NOMO-1 treated with dmso at 0.1 percent for 144 hours (cell line): ENCODE results near the gene RAET1G.
"Not testable (repeated sequence)": the region's sequence is repeated elsewhere in the genome, so short reads cannot be mapped to it uniquely, and the experiment has no call there.

ENCODE experiments used
- DNase-seq: peaks from one replicate; lab custom pipeline; 2025; ENCODE audit not compliant: unreplicated experiment; lab: John Stamatoyannopoulos, UW

RAET1G gene

DNA sequence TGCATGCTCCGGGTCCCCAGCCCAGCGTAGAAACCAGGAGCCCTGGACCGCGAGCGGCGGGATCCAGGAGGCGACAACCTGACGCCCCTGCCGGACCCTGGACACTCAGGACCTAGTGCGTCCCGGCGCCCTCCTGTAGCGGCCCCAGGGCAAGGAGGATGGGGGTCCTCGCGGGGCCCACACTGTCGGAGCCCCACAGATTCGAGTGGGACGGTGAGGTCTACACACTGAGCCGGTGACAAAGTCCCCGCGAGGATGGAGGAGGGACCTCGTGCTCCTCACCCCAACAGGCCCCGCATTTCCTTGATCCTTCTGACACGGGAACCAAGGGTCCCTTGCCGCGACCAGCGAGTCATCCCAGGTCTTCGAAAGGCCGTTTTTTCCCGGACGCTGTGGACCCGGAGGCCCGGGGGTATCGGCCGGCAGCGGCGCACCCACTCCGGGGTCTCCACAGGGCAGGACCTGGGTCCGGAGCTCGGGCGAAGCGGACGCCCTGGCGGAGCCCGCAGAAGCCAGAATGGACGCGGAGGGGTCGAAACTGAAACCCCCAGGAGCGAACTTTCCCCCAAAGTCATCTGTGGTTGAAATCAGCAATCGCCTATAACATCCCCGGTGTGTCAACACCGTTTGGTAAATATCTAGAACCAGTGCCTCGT is 31.5 kb upstream of the RAET1G start:
- not testable (repeated sequence) for DNase-seq

DNA sequence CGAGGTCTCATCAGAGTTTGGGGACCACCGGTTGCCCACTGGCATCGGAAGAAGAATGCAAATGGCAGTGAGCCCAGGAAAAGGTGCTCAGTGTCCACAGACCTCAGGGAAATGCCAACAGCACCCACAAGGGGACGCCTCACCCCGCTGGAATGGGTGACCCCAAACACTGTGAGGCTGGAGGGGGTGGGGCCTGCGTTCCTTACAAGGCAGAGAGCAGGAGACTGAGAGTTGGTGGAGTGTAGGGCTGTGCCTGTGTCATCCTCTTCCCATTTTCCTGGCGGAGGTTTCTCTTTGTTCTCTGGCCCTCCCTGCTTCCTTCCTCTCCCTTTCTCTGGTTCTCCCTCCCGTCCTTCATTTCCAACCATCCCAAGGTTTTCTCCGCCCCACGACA is 31.0 kb upstream of the RAET1G start:
- DNase-seq, result not testable (repeated sequence)

DNA sequence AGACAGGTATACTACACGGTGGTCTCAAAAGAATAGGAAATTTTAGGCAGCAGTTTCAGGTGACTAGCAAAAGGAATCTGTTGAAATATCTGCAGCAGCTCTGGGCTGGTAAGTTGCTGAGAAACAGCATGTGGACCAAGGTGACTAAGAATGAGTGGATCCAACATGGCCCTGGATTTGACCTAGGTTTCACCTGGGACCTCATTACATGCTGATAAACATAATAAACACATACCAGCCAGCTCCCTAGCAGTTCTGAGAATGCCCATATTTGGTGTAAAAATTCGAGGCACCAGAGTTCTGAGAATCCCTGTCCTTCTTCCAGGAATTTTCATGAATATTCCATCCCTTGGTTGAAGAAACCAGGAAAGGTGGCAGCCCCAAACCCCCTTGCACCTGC is 30.5 kb upstream of the RAET1G start:
- not testable (repeated sequence) for DNase-seq

DNA sequence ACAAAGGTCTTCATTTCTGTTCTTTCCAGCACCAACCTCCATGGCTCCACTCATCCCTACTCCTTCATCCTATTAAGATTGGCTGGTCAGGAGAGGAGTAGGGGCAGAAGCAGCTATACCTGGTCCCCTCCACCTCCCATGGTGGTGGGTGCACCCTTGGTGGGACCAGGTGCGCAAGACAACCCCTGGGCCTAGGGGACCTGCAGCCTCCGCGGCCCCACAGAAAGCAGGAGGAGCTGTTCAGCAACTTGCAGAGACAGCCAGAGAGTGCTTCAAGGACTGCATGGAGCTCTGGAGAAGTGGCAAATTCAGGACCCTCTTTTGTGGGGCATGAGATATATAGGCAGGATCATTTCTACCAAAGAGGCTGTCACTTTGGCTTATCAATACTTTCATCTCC is 28.7 kb upstream of the RAET1G start:
- DNase-seq, result no peak

DNA sequence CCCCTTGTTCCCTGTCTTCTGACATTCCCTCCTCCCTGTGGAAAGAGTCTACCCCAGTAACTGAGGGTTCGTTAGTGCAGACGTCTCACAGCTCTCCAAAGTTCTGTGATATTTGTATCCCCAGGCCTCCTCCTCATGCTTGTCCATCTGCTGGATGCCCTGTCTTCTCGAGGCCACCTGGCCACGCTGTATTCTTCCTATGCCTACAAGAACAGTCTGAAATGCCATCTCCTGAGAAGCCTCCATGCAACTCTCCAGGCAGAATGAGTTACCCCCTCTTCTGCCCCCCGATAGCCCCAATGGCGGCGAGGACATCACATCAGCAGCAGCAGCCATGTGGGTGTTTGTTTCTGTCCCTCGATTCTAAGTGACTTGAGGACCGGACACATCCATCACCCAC is 28.2 kb upstream of the RAET1G start:
- no peak for DNase-seq

DNA sequence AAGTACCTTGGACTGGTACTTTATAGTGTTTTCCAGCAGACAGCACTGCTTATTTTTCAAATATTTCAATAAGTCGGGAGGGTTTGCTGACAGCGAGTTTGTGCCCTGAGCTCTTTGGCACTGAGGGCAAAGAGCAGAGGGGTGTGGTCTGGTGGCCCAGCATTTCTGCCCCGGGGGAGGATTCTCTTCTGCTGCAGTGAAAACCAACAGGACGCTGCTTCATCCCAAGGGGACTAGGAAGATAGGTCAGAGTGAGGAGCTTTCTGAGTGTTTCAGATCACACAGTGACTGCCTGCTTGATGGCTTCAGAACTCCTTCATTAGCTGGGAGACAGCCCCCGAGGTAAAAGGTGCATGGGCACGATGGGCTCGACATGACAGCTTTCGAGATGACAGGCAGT is 27.5 kb upstream of the RAET1G start:
- no peak for DNase-seq

DNA sequence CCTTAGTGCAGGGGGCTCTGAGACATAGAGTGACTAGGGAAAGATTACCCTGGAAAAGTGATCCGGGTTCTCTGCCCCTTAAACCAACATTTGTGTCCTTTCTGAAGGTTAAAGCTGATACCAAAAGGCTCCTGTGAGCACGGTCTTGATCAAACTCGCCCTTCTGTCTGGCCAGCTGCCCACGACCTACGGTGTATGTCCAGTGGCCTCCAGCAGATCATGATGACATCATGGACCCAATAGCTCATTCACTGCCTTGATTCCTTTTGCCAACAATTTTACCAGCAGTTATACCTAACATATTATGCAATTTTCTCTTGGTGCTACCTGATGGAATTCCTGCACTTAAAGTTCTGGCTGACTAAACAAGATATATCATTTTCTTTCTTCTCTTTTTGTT is 25.7 kb upstream of the RAET1G start:
- no peak for DNase-seq

DNA sequence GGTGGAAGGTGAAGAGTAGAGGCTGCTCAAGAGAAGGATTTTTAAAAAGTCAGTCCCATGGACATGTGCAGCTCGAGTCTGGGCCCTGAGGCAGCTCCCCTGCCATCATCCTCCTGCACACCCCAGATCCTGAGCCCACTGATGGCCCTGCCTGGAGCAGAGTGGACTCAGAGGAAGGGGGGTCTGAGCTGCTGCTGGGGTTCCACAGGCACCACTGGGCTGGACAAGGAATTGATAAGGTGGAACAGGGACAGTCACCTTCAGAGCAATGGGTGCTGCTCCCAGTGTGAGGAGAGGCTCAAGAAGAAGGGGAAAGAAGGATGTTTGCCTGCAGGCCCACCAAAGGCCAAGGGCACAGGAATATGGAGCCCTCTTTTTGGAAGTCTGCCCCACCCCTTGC is 25.1 kb upstream of the RAET1G start:
- no peak for DNase-seq

DNA sequence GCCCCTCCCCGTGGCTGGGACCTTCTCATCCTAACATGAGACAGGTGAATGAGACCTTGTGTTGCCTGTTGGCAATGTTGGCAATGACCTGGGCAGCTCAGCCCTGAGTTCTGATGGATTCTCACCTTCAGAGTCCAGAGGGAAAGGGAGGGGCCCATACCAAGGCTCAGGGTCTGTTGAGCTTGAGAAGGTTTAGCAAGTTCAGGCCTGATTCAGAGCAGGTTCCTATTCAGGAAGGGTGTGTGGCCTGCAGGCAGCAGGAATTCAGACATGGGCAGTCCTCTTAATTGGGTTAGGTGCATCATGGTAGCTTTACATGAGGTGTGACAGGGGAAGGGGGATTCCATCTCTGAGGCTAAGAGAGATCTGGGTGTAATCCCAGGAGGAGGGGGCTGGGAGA is 24.6 kb upstream of the RAET1G start:
- DNase-seq, result not testable (repeated sequence)

DNA sequence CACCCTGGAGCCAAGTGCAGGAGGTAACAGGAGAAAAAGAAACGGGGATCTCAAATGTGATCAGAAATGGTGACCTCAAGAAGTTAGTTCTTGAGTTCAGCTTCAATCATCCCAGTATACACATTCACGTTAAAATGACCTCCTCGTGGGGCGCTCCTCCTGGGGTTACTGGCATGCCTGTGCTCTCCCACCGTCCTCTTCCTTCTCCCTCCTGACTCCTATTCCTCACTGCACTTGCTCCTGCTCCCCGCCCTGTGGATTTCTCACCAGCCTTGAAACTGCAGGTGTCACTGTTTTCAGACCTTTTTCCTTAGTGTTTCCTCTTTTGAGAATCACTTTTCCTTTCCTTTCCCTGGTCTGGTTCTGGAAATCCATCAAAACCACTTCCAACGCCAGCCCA is 23.7 kb upstream of the RAET1G start:
- DNase-seq, result not testable (repeated sequence)

DNA sequence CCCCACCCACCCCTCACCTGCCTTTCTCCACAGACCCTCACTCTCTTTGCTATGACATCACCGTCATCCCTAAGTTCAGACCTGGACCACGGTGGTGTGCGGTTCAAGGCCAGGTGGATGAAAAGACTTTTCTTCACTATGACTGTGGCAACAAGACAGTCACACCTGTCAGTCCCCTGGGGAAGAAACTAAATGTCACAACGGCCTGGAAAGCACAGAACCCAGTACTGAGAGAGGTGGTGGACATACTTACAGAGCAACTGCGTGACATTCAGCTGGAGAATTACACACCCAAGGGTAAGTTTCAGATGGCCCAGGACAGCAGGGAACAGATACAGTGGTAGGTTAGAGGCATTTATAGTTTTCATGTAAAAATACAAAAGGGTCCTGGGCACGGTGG is 22.4 kb upstream of the RAET1G start:
- DNase-seq, result not testable (repeated sequence)

DNA sequence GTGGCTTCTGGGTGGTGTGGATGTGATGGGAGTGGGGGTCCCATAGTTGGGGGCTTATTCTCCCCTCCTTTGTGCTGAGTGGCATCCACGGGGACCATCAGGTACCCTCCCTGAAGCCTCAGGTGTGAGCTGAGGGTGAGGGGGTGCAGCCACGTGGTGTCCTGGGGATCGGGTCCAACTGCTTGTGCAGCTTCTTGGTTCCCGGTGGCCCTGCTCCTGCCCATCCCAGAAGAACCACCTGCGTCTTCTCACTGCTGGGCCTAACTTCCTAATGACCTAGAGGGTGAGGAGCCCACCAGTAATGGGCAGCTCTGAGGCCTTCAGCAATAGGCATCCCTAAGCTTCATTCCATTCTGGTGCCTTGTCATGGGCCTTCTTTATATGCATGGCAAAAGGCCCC is 20.4 kb upstream of the RAET1G start:
- DNase-seq, result not testable (repeated sequence)

DNA sequence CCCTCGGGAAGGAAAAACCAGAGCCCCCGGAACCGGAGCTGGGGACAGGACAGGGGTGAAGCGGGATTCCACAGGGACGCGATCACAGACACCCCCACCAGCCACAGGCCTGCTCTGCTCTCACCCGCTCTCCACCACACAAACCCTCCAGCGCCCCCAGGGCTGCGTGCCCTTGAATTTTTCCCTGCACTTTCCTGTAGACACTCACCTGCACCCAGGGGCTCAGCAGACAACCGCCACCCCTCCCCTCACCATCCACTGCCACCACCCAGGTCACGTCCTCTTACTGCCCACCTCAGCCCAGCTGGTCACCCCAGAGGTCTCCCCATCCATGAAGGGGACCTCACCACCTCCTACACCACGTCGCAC is 19.5 kb upstream of the RAET1G start:
- no peak for DNase-seq

DNA sequence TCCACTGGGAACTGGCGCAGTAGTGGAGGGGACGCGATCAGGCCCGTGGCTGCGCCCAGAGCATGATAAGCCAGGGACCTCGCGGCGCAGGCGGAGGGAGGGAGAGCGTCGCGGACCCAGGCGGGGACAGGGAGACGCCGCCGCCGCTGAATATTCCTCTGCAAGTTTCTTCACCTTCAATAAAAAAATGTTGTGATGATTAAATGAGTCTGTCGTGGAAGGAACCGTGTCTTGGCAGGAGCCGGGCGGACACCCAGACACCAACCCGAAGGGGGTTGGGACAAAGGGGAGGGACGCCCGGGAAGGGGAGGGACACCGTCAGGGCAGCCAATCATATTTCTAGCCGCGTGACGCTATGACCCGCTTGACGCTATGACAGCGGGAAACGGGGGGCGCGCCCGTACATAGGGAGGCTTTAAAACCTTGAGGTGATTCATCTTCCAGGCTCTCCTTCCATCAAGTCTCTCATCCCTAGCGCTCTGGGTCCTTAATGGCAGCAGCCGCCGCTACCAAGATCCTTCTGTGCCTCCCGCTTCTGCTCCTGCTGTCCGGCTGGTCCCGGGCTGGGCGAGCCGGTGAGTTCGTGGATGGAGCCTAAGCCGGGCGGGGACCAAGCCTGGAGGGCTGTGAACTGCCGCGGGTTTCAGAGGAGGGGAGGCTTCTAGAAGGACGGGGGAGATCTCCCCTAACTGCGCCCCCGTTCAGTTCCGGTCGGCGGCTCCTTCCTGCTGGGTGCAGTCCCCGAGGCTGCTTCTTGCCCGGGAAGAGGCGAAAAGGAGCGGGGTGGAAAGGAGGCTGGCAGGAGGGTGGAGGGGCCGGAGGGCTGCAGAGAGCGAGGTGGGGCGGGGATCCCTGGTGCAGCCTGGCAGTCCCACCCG is 18.9 kb upstream of the RAET1G start, which contains the start of gene ULBP2:
ULBP2 (plus strand) TSS at position 432 of the 878 bp plus-strand sequence; CDS start at position 491, 59 bp downstream.
- peak; percentile 80 for DNase-seq

DNA sequence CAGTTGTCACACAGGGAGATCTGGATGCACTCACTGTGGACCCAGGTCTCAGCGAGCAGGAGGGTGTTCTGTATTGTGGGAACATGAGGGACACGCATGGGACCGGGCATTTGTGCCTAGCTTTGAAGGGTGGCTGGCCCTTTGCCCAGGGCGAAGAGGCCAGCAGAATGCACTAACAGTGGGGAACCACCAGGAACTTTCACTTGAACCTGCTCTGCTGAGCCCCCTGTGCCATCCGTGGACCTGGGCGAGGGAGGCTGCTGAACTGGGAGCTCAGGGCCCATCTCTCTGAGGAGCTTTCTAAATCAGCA is 17.7 kb upstream of the RAET1G start:
- no peak for DNase-seq

DNA sequence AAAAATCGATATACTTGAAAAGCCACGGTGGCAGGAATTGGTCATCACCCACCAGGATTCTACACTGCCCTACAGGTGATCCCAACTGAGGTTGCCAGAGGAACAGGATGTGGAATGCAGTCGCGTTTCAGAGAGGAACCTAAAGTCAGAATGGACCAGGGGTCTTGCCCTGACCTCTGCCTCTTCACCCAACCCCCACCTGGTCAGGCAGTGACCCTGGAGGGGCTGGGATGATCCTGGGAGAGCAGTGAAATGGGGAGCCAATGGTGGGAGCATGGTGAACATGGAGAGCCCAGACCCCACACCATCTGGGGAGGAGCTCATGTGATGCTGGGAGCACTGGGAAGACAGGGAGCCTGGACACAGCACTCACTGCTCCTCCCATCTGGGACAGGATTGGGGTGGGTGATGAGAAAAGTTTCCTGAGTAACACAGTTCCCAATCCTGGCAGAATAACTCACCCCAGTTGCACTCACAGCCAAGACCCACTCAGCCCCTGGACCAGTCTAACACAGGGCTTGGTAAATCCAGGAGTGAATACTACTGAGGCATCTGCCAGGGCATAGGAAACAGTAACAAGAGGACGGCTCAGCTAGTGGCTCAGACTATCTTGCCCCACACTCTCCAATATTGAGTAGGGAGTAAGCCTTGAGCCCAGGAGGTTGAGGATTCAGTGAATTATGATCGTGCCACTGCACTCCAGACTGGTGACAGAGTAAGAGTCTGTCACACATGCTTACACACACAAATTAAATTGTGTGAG is 17.2 kb upstream of the RAET1G start:
- DNase-seq, result no peak

DNA sequence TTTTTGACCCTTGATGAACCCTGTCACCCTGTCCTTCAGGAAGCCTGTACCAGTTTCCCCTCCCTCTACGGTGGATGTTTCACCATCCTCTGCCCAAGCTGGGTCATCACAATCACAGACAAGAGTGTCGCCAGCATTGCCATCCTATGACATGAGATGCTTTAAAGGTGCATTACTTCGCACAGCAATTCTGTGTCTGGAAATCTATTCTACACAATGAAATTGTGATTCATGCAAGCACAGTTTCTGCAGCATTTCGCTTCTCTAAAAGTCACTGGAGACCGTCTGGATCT is 16.4 kb upstream of the RAET1G start:
- DNase-seq, result no peak

DNA sequence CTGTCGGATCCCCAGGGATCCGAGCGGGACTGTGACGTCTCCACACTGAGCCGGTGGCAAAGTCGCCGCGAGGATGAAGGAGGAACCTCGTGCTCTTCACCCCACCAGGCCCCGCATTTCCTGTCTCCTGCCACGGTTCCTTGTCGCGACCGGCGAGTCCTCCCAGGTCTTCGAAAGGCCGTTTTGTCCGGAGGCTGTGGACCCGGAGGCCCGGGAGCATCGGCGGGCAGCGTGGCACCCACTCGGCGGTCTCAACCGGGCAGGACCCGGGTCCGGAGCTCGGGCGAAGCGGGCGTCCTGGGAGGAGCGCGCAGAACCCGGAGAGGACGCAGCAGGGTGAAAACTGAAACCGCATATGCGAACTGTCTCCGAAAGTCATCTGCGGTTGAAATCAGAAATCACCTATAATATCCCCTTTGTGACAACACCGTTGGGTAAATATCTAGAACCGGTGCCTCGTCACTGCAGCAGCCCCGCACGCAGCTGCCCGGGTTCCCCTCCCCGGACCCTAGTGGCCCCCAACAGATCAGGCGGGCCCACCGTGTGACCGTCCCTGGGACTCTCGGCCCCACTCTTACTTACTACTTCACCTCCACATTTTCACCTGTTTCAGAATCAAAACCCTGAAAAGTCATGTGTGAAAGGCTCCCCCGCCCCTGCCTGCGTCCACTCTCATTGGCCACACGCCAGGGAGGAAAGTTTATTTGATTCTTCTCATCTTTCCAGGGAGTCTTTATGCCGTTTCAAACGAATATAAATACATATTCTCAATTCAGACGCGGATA is 15.8 kb upstream of the RAET1G start:
- DNase-seq, result no peak

DNA sequence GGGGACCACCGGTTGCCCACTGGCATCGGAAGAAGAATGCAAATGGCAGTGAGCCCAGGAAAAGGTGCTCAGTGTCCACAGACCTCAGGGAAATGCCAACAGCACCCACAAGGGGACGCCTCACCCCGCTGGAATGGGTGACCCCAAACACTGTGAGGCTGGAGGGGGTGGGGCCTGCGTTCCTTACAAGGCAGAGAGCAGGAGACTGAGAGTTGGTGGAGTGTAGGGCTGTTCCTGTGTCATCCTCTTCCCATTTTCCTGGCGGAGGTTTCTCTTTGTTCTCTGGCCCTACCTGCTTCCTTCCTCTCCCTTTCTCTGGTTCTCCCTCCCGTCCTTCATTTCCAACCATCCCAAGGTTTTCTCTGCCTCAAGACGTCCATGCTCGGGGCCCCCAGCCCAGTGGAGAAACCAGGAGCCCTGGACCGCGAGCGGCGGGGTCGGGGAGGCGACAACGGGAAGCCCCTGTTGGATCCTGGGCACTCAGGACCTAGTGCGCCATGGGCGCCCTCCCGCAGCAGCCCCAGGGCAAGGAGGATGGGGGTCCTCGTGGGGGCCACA is 15.2 kb upstream of the RAET1G start:
- not testable (repeated sequence) for DNase-seq

DNA sequence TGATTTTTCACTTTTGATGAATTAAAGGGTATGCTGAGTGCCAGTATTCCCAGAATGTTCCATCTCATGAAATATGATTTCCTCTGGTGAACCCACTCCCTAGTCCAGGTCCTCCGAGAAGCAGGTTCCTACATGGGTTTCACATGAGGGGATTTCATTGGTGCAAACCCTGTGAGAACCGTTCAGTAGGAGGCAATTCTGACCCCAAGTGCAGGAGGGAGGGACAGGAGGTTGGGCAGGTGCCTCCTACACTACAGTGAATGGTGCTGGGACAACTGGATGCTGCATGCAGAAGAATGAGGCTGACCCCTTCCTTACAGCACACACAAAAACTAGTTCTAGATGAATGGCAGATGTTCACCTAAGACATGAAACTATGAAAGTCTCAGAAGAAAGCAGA is 13.8 kb upstream of the RAET1G start:
- no peak for DNase-seq

DNA sequence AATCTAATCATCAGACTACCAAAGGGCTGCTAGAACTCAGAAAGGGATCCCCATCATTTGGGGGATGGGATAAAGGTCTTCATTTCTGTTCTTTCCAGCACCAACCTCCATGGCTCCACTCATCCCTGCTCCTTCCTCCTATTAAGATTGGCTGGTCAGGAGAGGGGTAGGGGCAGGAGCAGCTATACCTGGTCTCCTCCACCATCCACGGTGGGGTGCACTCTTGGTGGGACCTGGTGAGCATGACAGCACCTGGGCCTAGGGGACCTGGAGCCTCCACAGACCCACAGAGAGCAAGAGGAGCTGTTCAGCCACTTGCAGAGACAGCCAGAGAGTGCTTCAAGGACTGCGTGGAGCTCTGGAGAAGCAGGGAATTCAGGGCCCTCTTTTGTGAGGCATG is 12.7 kb upstream of the RAET1G start:
- DNase-seq, result no peak
